ENCODE results near the gene STAG1.
"Not testable (repeated sequence)": the region's sequence is repeated elsewhere in the genome, so short reads cannot be mapped to it uniquely, and the experiment has no call there.

Gene STAG1

DNA sequence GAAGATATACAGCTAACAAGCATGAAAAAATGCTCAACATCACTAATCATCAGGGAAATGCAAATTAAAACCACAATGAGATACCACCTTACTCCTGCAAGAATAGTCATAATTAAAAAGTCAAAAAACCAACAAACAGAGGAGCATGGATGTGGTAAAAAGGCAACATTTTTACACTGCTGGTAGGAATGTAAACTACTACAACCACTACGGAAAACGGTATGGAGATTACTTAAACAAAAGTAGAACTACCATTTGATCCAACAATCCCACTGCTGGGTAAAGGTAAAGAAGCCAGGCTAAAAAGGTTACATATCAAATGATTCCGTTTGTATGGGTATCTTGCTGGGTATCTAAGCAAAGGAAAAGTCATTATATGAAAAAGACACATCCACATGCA is 53.8 kb downstream of the STAG1 start:
- no peak for DNase-seq

DNA sequence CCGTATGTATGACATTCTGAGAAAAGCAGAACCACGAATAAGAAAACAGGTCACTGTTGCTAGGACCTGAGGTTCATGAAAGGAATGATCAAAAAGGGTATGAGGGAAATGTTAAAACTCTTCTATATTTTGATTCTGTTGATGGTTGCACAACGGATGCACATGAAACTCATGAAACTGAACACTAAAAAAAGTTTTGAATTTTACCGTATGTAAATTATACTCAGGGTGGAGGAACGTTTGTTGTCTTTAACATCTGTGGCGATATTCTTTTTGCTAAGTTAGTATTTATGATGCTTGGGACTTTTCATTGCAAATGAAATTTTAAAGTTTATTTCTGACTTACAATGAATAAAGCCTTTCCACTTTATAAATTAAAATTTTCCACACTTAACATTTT is 55.4 kb downstream of the STAG1 start:
- no peak for DNase-seq

DNA sequence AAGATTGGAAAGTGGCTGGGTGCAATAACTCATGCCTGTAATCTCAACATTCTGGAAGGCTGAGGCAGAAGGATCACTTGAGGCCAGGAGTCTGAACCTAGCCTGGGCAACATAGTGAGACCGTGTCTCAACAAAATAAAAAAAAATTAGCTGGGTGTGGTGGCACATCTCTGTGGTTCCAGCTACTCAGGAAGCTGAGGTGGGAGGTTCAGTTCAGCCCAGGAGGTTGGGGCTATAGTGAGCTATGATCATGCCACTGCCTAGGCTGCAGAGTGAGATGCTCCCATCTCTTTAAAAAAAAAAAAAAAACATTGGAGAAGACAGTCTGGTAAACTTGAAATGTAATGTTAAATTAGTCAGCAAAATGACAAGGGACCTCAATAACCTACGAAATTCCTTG is 57.9 kb downstream of the STAG1 start:
- no peak for DNase-seq

DNA sequence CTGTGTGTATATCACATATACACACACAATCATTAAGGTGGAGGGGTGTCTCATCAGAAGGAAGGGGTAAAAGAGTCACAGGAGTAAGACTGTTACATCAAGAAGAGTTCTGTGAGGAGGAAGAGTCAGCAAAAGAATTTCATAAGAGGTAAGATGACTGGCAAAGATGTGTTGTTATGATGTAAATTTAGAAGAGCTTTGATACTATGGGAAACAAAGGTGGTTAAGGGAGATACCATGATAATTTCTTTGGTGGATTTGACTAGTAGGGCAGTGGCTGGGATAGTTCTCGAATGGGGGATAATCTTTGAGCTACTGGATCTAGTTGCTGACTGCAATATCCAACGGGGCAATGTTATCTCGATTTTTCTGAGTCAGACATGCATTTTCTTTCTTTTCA is 61.6 kb downstream of the STAG1 start:
- DNase-seq, result no peak

DNA sequence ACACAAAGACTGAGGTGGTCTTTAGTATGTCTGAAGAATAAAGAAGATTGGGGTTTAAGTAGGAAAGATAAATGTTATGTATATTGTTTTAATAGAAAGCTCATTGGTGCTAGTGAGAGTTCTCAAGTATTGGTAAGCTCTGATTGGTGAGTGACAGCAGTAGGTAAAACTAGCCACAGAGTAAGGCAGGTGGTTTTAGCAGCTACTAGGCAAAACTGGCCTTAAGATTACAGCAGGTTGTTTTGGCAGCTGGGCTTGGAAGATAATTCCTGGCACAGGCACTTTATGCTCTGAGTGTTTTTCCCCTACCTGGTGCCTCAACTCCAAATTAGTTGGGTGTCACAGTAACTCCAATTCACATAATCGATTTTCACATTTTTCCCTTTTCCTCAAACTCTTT is 66.3 kb downstream of the STAG1 start:
- no peak for DNase-seq

DNA sequence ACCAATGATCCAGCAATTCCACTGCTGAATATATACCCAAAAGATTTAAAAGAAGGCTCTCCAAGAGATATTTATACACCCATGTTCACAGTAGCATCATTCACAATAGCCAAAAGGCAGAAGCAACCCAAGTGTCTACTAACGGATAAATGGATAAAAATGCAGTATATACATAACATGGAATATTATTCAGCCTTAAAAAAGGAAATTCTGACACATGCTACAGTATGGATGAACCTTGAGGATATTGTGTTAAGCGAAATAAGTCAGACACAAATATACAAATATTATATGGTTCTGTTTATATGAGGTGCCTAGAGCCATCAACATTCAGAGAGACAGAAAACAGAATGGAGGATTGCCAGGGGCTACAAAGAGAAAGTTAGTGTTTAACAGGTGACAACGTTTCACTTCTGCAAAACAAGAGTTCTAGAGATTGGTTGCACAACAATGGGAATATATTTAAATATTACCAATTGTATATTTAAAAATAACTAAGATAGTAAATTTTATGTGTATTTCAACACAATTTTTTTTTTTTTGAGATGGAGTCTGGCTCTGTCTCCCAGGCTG is 69.4 kb downstream of the STAG1 start:
- no peak for DNase-seq

DNA sequence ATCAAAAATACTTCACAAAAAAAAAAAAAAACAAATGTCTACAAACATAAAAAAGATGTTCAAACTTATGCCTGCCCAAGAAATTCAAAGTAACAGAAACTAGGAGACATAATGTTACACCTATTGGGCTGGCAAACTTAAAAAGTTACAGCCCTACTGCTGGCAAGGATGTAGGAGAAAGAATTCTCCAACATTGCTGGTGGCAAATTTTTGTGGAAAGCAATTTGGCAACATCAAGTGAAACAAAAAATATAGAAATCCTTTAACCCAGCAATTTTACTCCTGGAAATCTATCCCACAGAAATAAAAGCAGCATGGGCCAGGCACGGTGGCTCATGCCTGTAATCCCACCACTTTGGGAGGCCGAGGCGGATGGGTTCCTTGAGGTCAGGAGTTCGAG is 73.2 kb downstream of the STAG1 start:
- DNase-seq, result no peak

DNA sequence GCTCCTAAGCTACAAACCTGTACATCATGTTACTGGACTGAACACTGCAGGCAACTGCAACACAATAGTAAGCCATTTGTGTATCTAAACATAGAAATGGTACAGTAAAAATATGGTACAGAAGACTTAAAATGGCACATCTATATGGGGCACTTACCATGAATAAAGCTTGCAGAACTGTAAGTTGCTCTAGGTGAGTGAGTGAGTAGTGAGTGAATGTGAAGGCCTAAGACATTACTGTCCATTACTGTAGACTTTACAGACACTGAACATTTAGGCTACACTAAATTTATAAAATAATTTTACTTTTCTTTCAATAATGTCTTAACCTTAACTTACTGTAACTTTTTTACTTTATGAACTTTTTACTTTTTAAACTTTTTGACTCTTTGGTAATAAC is 76.2 kb downstream of the STAG1 start:
- no peak for DNase-seq

DNA sequence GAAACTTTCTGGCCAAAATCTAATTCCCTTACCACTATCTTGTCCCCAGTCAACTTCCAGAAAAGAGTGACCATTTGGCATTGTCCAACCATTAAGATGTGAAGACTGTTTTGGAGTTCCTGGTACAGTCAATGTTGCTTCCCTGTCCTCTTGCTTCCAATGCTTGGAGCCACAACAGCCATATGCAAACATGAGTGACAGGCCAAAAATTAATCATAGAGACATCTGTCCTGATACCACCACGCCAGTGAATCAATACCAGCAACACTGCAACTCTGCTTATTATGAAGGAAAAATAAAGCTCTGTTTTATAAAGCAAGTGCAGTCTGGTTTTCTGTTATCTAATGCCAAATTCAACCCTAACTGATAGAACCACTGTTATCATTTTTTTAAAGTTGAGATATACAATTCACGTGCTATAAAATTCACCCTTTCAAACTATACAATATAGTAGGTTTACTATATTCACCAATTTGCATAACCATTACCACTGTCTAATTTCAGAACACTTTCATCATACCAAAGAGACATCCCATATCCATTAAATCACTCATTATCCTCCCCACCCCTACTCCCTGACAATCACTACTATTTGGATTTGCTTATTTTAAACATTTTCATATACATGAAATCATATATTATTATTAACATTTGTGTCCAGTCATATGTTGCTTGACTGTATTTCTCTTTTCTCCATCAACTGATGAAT is 76.9 kb downstream of the STAG1 start:
- no peak for DNase-seq

DNA sequence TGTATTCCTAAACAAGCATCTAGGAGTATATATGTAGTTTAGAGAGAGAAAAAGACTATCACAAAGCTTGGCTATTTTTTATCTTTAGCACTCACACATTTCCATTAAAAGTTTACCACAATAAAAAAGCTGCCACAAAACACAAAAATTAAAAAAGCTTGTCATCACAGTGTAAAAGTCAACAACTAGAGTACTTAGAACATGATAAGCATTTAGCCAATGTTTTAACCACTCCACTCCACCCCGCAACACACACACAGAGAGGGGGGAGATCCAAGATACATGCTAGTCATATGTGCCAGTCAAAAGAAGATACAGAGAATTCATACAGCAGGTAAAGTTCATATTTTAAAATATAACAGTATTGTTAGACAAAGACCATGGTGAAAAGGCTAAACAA is 79.7 kb downstream of the STAG1 start:
- no peak for DNase-seq

DNA sequence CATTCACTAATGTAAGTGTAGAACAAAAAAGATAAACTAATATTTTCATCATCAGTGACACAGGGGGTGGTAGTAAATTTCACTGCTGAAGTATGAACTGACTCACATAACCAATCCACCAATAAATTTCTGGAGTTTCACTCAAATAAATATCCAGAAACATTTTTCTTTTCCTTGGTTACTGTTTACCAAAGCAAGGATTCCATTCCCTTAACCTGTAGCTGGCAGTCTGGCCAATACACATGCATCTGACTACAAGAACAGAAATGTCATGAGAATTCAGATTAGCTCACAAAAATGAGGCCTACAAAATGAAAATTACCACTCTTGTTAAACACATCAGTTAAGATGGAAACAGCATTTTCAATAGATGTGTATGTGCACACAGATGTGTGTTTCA is 80.3 kb downstream of the STAG1 start:
- no peak for DNase-seq

DNA sequence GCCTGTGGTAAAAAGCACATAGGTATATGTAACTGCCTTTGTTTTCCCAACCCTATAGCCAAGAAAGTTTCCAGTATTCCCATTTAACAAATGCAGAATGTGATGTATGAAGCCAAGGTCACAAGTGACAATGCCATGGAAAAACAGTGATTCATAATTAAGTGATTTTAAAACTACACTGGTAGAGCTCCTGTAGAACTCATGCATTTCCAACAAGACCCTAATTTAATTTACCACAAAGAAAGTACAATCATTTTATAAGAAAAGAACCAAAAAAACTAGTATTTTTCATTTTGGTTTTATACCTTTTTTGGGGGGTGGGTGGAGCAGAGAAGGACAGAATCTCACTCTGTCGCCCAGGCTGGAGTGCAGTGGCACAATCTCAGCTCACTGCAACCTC is 82.0 kb downstream of the STAG1 start:
- DNase-seq, result no peak

DNA sequence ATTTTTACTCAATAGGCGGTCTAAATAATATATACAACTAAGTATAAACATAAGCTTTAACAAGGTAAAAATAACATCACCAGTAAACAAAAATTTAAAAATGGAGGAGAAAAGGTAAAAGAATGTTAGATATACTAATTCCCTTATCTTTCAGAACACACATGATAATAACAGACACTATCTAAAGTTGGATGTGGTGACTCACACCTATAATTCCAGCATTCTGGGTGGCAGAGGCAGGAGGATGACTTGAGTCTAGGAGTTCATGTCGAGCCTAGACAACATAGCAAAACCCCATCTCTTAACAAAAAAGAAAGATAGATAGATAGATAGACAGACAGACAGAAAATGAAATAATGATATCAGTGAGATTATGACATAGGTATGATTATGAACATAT is 85.1 kb downstream of the STAG1 start:
- DNase-seq, result no peak

DNA sequence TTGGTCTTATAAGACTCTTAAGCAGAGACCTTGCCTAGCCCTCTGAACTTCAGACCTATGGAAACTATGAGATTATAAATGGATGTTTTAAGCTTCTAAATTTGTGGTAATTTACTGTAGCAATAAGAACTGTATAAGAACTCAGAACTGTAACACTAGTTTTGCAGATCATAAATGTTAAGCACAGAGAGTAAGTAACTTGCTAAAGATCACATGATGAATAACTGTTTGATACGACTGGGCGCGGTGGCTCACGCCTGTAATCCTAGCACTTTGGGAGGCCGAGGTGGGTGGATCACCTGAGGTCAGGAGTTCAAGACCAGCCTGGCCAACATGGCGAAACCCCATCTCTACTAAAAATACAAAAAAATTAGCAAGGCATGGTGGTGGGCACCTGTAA is 85.9 kb downstream of the STAG1 start:
- DNase-seq, result not testable (repeated sequence)

DNA sequence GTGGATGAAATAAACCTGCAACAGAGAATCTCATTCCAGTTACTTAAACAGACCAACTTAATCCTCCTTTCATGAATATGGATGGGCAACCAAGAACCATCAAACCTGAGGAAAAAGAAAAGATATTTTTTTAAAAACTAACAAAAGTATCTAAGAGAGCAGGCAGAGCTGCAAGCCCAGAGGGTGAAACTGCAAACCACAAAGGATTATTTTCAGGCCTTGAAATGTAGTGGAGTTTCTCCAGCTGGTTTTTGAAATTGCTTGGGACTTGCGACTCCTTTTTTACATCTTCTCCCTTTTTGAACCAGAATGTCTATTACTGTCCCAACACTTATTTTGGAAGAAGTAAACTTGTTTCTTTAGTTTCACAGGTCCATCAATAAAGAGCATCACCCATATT is 87.4 kb downstream of the STAG1 start:
- no peak for DNase-seq

DNA sequence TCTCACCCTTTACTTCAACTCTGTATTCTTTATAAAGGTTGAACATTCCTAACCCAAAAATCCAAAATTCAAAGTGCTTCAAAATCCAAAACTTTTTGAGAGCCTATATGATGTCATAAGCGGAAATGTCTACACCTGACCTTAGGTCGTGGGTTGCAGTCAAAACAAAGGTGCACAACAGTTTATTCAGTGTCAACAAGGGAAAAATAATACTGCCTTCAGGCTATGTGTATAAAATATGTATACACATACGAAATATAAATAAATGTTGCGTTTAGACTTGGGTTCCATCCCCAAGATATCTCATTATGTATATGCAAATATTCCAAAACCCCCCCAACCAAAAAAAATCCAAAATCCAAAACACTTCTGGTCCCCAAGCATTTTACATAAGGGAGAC is 90.9 kb downstream of the STAG1 start:
- DNase-seq, result no peak

DNA sequence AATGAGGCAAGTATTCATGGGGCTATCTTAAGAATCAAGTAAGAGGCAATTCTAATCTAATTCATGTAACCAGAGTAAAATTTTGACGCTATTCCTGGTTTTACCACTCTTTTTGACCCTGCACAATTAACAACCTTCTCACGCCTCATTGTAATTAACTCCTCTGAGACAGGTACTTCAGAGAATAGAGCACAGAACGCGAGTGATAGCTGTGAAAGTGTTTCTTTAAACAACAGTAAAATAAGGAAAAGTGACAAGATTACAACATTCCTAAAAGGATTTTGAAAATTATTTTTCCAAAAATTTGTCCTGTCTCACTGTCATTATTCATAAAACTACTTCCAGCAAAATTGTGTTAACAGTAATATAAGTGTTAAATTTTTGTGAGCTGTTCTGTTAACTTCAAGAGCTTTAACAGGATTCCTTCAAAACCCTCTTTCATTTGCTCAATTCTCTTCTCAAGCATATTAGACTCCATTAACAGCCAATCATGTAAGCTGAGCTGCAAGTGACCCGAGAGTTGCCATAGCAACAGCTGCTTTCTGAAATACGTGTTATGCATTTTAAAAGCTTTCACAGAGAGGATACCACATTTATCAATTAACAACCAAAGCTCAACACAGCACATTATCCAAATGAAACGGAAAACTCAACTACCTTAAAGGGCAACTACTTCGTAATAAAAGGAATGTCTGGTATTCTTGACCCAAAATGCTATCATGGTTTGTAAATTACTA is 93.1 kb downstream of the STAG1 start:
- DNase-seq, result peak; percentile 15

DNA sequence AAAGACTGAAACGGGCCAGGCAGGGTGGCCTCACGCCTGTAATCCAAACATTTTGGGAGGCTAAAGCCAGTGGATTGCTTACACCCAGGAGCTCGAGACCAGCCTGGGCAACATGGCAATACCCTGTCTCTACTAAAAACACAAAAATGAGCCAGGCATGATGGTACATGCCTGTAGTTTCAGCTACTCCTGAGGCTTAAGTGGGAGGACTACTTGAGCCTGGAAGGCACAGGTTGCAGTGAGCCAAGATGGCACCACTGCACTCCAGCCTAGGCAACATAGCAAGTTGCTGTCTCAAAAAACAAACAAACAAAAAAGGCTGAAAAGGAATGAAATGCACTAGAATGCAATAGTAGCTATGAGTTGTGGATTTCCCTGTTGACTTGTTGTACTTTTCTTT is 94.7 kb downstream of the STAG1 start:
- DNase-seq, result no peak

DNA sequence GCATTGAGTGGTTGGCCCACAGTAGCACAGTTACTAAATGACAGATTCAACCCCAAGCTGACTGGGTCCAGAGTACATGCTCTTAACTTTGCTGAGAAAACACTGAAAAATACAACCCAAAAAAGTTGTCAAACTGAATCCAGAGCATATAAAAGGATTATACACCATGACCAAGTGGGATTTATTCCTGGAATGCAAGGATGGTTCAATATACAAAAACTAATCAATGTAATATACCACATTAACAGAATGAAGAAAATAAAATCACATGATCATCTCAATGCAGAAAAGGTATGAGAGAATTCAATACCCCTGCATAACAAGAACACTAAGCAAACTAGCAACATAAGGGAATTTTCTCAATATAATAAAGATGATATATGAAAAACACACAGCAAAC is 98.5 kb downstream of the STAG1 start:
- DNase-seq, result no peak

DNA sequence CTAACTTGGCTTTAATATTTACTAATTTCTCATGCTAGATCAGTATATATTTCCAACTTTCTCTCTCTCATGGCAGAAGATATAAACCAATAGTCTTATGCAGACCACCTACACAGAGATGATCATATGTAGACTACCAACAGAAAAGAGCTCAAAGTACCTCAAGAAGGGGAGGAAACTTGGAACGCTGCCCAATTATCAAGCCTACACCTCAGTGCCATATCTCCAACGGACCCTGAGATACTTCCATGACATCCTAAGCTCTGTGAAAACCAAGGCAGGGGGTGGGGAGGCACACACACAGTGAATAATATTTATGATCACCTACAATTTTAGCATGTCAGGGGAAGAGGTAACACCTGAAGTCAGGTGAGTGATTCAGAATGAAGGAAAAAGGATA is 100.6 kb downstream of the STAG1 start:
- DNase-seq, result no peak

DNA sequence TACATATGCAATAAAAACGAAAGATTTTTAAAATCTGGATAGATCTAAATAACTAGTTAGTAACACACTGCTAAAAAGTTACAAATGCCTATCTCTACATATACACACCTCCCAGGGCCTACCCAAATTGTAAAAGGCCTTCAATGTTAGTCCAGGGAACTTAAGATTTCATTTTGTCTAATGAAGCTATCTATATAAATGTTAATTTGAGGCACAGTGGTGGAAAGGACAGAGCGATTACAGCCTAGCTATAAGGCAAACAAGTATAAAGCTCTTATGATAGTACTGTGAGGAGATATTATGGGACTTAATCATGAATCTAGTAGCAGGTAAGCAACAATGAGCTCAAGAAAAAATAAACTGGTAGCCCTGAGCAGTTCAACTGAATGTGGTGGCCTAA is 101.7 kb downstream of the STAG1 start:
- no peak for DNase-seq

DNA sequence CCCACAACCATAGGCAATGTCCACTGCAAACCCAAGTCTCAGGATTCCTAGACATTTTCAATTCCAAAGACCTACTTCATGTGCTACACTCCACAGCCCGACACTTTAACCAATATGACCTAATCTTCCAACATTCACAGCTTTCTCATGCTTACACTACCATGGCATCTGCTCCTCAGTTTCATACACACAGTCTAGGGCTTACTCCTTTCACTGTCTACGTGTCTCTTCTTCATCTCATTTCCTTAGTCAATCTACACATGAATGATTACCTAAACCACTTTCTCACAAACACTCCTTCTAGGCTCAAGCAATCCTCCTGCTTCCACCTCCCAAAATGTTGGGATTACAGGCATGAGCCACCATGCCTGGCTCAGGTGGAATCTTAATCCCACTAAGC is 106.3 kb downstream of the STAG1 start:
- DNase-seq, result no peak

DNA sequence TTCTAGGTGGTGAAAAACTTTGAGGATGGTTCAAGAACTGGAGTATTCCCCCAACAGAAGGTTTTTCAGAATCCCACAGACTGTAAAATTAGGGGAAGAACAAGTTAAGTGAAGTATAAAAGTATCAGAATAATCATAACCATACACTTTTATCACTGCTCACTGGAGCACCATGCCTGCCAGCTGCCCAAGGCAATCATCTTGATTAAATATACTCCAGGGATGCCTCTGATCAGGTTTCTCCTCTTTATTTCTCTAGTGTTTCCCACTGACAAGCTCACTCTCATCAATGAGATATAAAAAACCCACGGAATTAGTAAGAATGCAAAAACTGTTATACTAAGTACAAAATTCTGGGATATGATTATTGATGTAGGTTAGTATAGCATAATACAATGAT is 108.0 kb downstream of the STAG1 start:
- no peak for DNase-seq

DNA sequence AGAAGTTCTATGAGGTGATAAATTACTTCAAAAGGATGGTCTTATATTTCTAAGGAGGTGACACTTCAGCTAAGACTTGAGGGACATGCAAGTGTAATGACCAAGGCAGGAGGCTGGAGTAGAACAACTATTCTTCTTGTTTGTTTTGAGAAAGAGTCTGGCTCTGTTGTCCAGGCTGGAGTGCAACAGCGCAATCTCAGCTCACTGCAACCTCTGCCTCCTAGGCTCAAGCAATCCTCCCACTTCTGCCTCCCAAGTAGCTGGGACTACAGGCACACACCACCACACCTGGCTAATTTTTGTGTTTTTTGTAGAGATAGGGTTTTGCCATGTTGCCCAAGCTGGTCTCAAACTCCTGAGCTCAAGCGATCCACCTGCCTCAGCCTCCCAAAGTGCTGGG is 108.8 kb downstream of the STAG1 start:
- not testable (repeated sequence) for DNase-seq

DNA sequence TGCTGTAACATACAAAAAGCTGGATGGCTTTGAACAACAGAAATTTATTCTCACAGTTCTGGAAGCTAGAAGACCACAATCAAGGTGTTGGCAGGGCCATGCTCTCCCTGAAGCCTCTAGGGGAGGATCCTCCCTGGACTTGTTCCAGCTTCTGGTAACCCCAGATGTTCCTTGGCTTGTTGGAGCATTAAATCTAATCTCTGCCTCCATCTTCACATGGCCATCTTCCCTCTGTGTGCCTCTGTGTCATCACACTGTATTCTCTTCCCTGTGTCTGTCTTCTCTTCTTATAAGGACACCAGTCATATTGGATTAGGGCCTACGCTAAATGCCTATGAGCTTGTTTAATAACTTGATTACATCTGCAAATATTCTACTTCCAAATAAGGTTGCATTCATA is 109.5 kb downstream of the STAG1 start:
- DNase-seq, result no peak
